Panc1 (cell line): ENCODE results near the gene CACNA1A. TPM values are rescaled to one million over a fixed set of nuclear protein-coding genes. Genes with fewer than 3 reads are reported as not detected.
"Not testable (repeated sequence)": the region's sequence is repeated elsewhere in the genome, so short reads cannot be mapped to it uniquely, and the experiment has no call there.

Experiments
- ATAC-seq: fragments of 200-7000 bp; cut with Tn5 transposase; 2 replicates; pipeline ENCODE4 v1.9.1; 2020; ENCODE audit warnings: mild to moderate bottlenecking, moderate library complexity
- BruUV-seq: library from RNA; stranded (reverse); fragments of 400-500 nt; replicated peaks from 2 replicates; lab custom pipeline; 2021; lab: Mats Ljungman, UMichigan
- CTCF ChIA-PET: fragments of 300-600 bp; sonication (Branson Sonifier 250); formaldehyde crosslinking; loops from one replicate; lab custom pipeline; 2022; ENCODE audit warnings: antibody characterized with exemption; lab: Charles Lee
- POLR2A ChIA-PET: fragments of 300-600 bp; sonication (Branson Sonifier 250); formaldehyde crosslinking; loops from one replicate; lab custom pipeline; 2022; ENCODE audit warnings: antibody characterized with exemption; lab: Charles Lee
- DNase-seq: peaks from one replicate; pipeline ENCODE4 v3.0.0-alpha.2; 2010; ENCODE audit warnings: low read depth, low spot score
- H3K27ac ChIP-seq: 2 replicates; pipeline ENCODE4 v1.5.1; 2011; ENCODE audit warnings: mild to moderate bottlenecking, low read length, inconsistent platforms
- H3K27me3 ChIP-seq: fragments of 200-500 bp; sonication (Bioruptor generic); 2 replicates; pipeline ENCODE4 v1.6.0; 2014; ENCODE audit warnings: low read length, inconsistent platforms; ENCODE audit not compliant: control insufficient read depth, insufficient read depth
- H3K36me3 ChIP-seq: fragments of 200-500 bp; sonication (Bioruptor generic); 2 replicates; pipeline ENCODE4 v1.5.1; 2014; ENCODE audit warnings: inconsistent platforms, mild to moderate bottlenecking, low read length, moderate library complexity; ENCODE audit not compliant: control insufficient read depth, insufficient read depth
- H3K4me1 ChIP-seq: 2 replicates; pipeline ENCODE4 v1.5.1; 2011; ENCODE audit warnings: inconsistent platforms, mild to moderate bottlenecking, low read length, moderate library complexity; ENCODE audit not compliant: control insufficient read depth, insufficient read depth
- H3K4me3 ChIP-seq, 2 experiments: 2 replicates each; pipeline ENCODE4 v1.5.1; 2011 to 2012; ENCODE audit warnings: low read depth in 2 of 2, low read length in 2 of 2, mild to moderate bottlenecking in 2 of 2, inconsistent platforms in 1 of 2, moderate library complexity in 1 of 2
- H3K9me3 ChIP-seq: fragments of 200-500 bp; sonication (Bioruptor generic); 2 replicates; pipeline ENCODE4 v1.5.1; 2014; ENCODE audit warnings: low read depth, mild to moderate bottlenecking, inconsistent platforms, low read length, moderate library complexity; ENCODE audit not compliant: control insufficient read depth, insufficient read depth
- POLR2AphosphoS5 ChIP-seq: IDR thresholded peaks from 2 replicates; pipeline ENCODE4 v1.6.1; 2012; ENCODE audit warnings: mild to moderate bottlenecking, low read depth, low read length, moderate library complexity
- SIN3A ChIP-seq: IDR thresholded peaks from 2 replicates; pipeline ENCODE4 v1.6.1; 2012; ENCODE audit warnings: low read depth, mild to moderate bottlenecking, low read length, moderate library complexity, borderline replicate concordance; ENCODE audit not compliant: insufficient read depth
- TCF7L2 ChIP-seq: IDR thresholded peaks from 2 replicates; pipeline ENCODE4 v1.6.1; 2011; ENCODE audit warnings: mild to moderate bottlenecking, low read depth, low read length, inconsistent platforms
- in situ Hi-C: cut with HindIII; loops from 2 replicates; pipeline ENCODE4 v1.10.0; 2016; ENCODE audit warnings: low sequenced_read_pairs, low pct_unique_long_range_greater_than_20kb
- intact Hi-C: fragments of 100-400 bp; cut with micrococcal nuclease; formaldehyde crosslinking; loops from one replicate; pipeline ENCODE4 v1.10.0; 2022; ENCODE audit not compliant: unreplicated experiment
- total RNA-seq: library from RNA; stranded (reverse); gene quantifications from one replicate; pipeline ENCODE4 v1.2.1, GENCODE V29; 2021; ENCODE audit not compliant: unreplicated experiment
- TF ChIP-seq, protein P1 (sequence below): fragments of 450-650 bp; IDR thresholded peaks from 2 replicates; pipeline ENCODE4 v1.5.1; 2017; ENCODE audit warnings: mild to moderate bottlenecking
- TF ChIP-seq, protein P2 (sequence below), 2 experiments: IDR thresholded peaks; 2 replicates each; pipeline ENCODE4 v1.6.1; 2011 to 2012; ENCODE audit warnings: low read depth in 2 of 2, control low read depth in 1 of 2, low read length in 1 of 2, mild to moderate bottlenecking in 1 of 2, moderate library complexity in 1 of 2; ENCODE audit not compliant: insufficient read depth in 1 of 2

CACNA1A gene
- total RNA-seq, 1 experiment from 2014 or later = 0.51 TPM

DNA sequence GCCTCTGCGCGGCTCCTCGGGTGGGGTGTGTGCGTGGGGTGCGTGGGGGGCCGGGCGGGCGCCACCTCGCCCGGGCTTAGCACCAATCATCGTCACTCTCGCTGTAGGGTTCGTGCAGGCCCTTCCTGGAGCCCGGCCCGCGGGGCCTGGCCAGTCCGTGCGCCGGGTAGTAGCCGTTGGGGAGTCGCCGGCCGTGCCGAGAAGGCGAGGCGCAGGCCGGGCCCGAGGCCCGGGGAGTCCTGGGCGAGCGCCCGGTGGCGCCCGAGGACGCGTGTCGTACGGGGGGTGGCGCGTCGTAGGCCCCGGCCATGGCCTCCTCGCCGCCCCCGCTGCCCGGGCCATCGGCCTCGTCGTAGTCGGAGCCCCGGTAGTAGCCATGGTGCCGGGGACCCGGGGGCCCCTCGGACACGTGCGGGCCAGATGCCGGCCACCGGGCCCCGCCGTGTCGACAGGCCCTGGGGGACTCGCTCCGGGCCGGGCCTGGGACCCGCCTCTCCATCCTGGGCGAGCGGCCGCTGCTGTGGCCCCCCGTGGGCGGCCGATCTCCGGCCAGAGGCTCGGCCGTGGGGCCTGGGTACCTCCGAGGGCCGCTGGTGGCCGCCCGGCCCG lies 298.9 kb downstream of the CACNA1A start:
- intact Hi-C loops = no loop called here
- in situ Hi-C loops = no loop called here
- no peak overlapping the region for H3K4me3 ChIP-seq
- H3K36me3 ChIP-seq = no peaks in the 10 kb centered on the region
- ChIA-PET POLR2A (no interaction called here), CTCF (no interaction called here)
- H3K4me1 ChIP-seq = no peaks in the 10 kb centered on the region
- TF ChIP-seq TCF7L2 (no peak), POLR2AphosphoS5 (no peak), SIN3A (no peak)
- TF ChIP-seq, protein P1, sequence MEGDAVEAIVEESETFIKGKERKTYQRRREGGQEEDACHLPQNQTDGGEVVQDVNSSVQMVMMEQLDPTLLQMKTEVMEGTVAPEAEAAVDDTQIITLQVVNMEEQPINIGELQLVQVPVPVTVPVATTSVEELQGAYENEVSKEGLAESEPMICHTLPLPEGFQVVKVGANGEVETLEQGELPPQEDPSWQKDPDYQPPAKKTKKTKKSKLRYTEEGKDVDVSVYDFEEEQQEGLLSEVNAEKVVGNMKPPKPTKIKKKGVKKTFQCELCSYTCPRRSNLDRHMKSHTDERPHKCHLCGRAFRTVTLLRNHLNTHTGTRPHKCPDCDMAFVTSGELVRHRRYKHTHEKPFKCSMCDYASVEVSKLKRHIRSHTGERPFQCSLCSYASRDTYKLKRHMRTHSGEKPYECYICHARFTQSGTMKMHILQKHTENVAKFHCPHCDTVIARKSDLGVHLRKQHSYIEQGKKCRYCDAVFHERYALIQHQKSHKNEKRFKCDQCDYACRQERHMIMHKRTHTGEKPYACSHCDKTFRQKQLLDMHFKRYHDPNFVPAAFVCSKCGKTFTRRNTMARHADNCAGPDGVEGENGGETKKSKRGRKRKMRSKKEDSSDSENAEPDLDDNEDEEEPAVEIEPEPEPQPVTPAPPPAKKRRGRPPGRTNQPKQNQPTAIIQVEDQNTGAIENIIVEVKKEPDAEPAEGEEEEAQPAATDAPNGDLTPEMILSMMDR = no peak
- TF ChIP-seq, protein P2, sequence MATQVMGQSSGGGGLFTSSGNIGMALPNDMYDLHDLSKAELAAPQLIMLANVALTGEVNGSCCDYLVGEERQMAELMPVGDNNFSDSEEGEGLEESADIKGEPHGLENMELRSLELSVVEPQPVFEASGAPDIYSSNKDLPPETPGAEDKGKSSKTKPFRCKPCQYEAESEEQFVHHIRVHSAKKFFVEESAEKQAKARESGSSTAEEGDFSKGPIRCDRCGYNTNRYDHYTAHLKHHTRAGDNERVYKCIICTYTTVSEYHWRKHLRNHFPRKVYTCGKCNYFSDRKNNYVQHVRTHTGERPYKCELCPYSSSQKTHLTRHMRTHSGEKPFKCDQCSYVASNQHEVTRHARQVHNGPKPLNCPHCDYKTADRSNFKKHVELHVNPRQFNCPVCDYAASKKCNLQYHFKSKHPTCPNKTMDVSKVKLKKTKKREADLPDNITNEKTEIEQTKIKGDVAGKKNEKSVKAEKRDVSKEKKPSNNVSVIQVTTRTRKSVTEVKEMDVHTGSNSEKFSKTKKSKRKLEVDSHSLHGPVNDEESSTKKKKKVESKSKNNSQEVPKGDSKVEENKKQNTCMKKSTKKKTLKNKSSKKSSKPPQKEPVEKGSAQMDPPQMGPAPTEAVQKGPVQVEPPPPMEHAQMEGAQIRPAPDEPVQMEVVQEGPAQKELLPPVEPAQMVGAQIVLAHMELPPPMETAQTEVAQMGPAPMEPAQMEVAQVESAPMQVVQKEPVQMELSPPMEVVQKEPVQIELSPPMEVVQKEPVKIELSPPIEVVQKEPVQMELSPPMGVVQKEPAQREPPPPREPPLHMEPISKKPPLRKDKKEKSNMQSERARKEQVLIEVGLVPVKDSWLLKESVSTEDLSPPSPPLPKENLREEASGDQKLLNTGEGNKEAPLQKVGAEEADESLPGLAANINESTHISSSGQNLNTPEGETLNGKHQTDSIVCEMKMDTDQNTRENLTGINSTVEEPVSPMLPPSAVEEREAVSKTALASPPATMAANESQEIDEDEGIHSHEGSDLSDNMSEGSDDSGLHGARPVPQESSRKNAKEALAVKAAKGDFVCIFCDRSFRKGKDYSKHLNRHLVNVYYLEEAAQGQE (IDR thresholded peaks at IDR 0.05; ENCODE audit: insufficient read depth in 1 of 2, low read depth in 2 of 2, low read length in 1 of 2) = no peak
- no peaks in the 10 kb centered on the region for H3K27me3 ChIP-seq
- ATAC-seq = no peak
- H3K9me3 ChIP-seq = no peaks in the 10 kb centered on the region
- BruUV-seq = no TSS peak
- H3K27ac ChIP-seq = no peak overlapping the region
- DNase-seq = no peak

DNA sequence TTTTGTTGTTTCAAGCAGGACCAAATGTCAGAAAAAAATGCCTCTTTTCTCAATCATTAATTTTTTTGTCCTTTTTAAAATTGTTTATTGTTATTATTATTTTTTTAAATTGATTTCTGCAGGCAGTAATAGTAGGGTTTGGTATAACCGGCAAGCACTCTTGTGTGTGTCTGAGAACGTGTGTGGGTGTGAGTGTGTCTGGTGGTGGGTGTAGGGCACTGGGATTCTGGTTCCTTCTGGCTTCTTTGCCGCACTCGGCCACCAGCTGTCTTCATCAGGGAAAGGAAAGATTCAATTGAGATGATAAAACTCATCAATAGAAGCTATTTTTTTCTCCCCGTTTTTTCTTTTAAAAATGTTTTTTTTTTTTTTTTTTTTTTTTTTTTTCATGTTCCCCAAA lies 299.7 kb downstream of the CACNA1A start:
- no peaks in the 10 kb centered on the region for H3K4me1 ChIP-seq
- DNase-seq (no peak), ATAC-seq (no peak)
- intact Hi-C loops (no loop called here), in situ Hi-C loops (no loop called here)
- H3K36me3 ChIP-seq = no peaks in the 10 kb centered on the region
- H3K27me3 ChIP-seq = no peaks in the 10 kb centered on the region
- H3K27ac ChIP-seq = no peak overlapping the region
- BruUV-seq = no TSS peak
- ChIA-PET CTCF (interaction anchor here (0.7 kb wide), 1 partner anchor 39 kb away, joined by 3 read pairs; no protein-coding TSS in a partner anchor), POLR2A (no interaction called here)
- no peaks in the 10 kb centered on the region for H3K9me3 ChIP-seq
- no peak overlapping the region for H3K4me3 ChIP-seq
- TF ChIP-seq POLR2AphosphoS5 (no peak), SIN3A (no peak), TCF7L2 (no peak)
- TF ChIP-seq, protein P1 = no peak
- TF ChIP-seq, protein P2 (IDR thresholded peaks at IDR 0.05; ENCODE audit: insufficient read depth in 1 of 2, low read depth in 2 of 2, low read length in 1 of 2) = no peak

DNA sequence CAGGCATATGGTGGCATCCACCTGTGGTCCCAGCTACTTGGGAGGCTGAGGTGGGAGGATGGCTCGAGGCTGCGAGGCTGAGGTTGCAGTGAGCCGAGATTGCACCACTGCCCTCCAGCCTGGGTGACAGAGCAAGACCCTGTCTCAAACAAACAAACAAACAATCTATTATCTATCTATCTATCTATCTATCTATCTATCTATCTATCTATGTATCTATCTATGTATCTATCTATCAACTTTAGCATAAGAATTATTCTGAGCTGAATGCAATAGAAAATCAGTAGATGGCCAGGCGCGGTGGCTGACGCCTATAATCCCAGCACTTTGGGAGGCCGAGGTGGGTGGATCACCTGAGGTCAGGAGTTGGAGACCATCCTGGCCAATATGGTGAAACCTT lies 304.2 kb downstream of the CACNA1A start:
- H3K36me3 ChIP-seq, POLR2A ChIA-PET, ATAC-seq, H3K4me1 ChIP-seq, H3K9me3 ChIP-seq, CTCF ChIA-PET, H3K27me3 ChIP-seq, H3K4me3 ChIP-seq, in situ Hi-C loops, H3K27ac ChIP-seq, DNase-seq, intact Hi-C loops, BruUV-seq: not testable (repeated sequence)
